HepG2 (cell line): ENCODE results near the gene CSTPP1. TPM values are rescaled to one million over a fixed set of nuclear protein-coding genes. Genes with fewer than 3 reads are reported as not detected.

Source experiments
- DMTF1 ChIP-seq: sonication (generic); formaldehyde crosslinking; IDR thresholded peaks from 2 replicates; pipeline ENCODE4 v1.4.0; 2020; ENCODE audit warnings: mild to moderate bottlenecking, missing genetic modification reagents
- MYNN ChIP-seq: sonication (generic); formaldehyde crosslinking; IDR thresholded peaks from 2 replicates; pipeline ENCODE4 v1.4.0; 2020; ENCODE audit warnings: mild to moderate bottlenecking, low read depth, missing genetic modification reagents
- MZF1 ChIP-seq: sonication (generic); formaldehyde crosslinking; IDR thresholded peaks from 2 replicates; pipeline ENCODE4 v1.8.1; 2023; ENCODE audit warnings: mild to moderate bottlenecking, missing genetic modification reagents, borderline replicate concordance
- RARA ChIP-seq: IDR thresholded peaks from 2 replicates; pipeline ENCODE4 v1.6.1; 2016; ENCODE audit warnings: missing genetic modification reagents, missing compliant biosample characterization
- TBL1XR1 ChIP-seq: fragments of 150-350 bp; IDR thresholded peaks from 2 replicates; pipeline ENCODE4 v1.6.1; 2014; ENCODE audit warnings: borderline replicate concordance, low read length; ENCODE audit not compliant: partially characterized antibody
- ZNF33A ChIP-seq: sonication (generic); formaldehyde crosslinking; IDR thresholded peaks from 2 replicates; pipeline ENCODE4 v1.5.1; 2020; ENCODE audit warnings: missing genetic modification reagents, mild to moderate bottlenecking, moderate library complexity, borderline replicate concordance
- ZNF512 ChIP-seq: sonication (generic); formaldehyde crosslinking; IDR thresholded peaks from 2 replicates; pipeline ENCODE4 v1.4.0; 2020; ENCODE audit warnings: mild to moderate bottlenecking, missing genetic modification reagents
- ZNF550 ChIP-seq: sonication (generic); formaldehyde crosslinking; IDR thresholded peaks from 2 replicates; pipeline ENCODE4 v1.4.0; 2020; ENCODE audit warnings: mild to moderate bottlenecking, missing genetic modification reagents, borderline replicate concordance
- ZNF570 ChIP-seq: sonication (generic); formaldehyde crosslinking; IDR thresholded peaks from 2 replicates; pipeline ENCODE4 v1.4.0; 2020; ENCODE audit warnings: mild to moderate bottlenecking, missing genetic modification reagents, borderline replicate concordance
- polyA plus RNA-seq, 8 experiments: library from polyadenylated mRNA; depleted of rRNA in 3 of 8; stranded (reverse) in 7 of 8; unstranded in 1 of 8; fragments of >200 nt; fragmentation: Illumina TruSeq in 4 of 8; extraction: Trizol in 4 of 8; gene quantifications; 2 replicates each; pipeline versions ENCODE4 v1.2.1 to v1.2.3, GENCODE V29; 2011 to 2016; ENCODE audit warnings: low read depth in 4 of 8, missing spikeins in 1 of 8, mixed read lengths in 1 of 8; ENCODE audit not compliant: insufficient read depth in 1 of 8
- total RNA-seq, 5 experiments: library from RNA; depleted of rRNA; stranded (reverse); fragments of >200 nt; fragmentation: Illumina TruSeq; extraction: Trizol; gene quantifications; 2 replicates each; pipeline ENCODE4 v1.2.3, GENCODE V29; 2016; ENCODE audit warnings: low read depth in 1 of 5
- TF ChIP-seq, protein P1 (sequence below): conservative IDR thresholded peaks from 2 replicates; pipeline ENCODE4 v1.6.1; 2018; ENCODE audit warnings: missing genetic modification reagents
- TF ChIP-seq, protein P2 (sequence below): sonication (generic); formaldehyde crosslinking; IDR thresholded peaks from 2 replicates; pipeline ENCODE4 v1.5.0; 2020; ENCODE audit warnings: mild to moderate bottlenecking, missing genetic modification reagents
- TF ChIP-seq, protein P3 (sequence below): sonication (generic); formaldehyde crosslinking; IDR thresholded peaks from 2 replicates; pipeline ENCODE4 v1.8.1; 2023; ENCODE audit warnings: mild to moderate bottlenecking, missing genetic modification reagents
- TF ChIP-seq, protein P4 (sequence below): fragments of 450-650 bp; IDR thresholded peaks from 2 replicates; pipeline ENCODE4 v1.6.1; 2017; ENCODE audit warnings: mild to moderate bottlenecking

The CSTPP1 gene
- total and polyA plus RNA-seq, 2 of the 13 experiments (the other 11 are each of a cell fraction or from before 2014, with no cell fraction given): 12.3 to 14.6 TPM

DNA sequence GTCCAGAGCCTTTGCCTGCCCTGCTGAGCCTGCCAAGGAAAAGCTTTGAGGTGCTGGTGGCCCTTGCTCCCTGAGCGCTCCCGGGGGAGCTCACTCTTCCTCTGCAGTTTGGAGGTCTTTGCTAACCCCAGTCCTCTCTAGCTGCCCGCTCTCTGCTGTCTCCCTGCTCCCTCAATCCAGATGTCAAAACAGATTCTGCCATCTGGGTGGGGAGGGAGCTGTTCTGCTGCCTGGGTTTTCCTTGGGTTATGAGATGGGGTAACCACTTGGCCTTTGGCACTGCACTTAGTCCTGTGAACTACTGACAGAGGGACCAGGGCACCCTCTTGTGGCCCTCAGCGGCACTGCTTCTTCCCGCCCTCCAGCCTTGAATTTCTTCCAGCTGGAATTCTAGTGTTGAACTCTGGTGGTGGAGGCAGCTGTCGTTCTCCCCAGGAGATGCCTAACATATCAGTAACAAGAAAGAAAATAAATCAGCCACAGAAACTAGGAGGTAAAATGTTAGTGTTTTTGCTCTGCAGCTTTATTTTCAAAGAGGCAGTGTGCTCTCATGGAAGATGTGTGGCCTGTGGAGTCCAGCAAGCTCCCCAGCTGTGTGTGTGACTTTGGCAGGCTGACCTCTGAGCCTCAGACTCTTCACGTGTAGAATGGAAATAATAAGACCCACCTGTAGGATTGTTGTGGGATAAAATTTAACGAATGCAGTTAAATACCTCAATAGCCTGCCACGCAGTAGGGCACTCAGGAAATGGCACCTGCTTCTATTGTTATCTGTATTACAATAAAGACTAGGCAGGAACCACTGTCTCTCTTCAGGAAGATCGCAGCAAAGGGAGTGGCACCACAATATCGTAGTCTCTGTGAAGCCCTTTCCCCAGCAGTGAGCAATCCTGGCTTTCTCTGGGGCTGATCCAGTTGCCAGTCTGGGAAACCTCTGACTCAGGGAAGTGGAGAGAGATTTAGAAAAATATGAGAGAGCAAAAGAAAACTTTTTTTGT, 216.7 kb downstream of the CSTPP1 start (continued):
- TF ChIP-seq, protein P1, sequence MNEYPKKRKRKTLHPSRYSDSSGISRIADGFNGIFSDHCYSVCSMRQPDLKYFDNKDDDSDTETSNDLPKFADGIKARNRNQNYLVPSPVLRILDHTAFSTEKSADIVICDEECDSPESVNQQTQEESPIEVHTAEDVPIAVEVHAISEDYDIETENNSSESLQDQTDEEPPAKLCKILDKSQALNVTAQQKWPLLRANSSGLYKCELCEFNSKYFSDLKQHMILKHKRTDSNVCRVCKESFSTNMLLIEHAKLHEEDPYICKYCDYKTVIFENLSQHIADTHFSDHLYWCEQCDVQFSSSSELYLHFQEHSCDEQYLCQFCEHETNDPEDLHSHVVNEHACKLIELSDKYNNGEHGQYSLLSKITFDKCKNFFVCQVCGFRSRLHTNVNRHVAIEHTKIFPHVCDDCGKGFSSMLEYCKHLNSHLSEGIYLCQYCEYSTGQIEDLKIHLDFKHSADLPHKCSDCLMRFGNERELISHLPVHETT (CRISPR knock-in tag): no peak
- no peak for TF ChIP-seq ZNF570 (CRISPR knock-in tag)
- TF ChIP-seq, protein P2, sequence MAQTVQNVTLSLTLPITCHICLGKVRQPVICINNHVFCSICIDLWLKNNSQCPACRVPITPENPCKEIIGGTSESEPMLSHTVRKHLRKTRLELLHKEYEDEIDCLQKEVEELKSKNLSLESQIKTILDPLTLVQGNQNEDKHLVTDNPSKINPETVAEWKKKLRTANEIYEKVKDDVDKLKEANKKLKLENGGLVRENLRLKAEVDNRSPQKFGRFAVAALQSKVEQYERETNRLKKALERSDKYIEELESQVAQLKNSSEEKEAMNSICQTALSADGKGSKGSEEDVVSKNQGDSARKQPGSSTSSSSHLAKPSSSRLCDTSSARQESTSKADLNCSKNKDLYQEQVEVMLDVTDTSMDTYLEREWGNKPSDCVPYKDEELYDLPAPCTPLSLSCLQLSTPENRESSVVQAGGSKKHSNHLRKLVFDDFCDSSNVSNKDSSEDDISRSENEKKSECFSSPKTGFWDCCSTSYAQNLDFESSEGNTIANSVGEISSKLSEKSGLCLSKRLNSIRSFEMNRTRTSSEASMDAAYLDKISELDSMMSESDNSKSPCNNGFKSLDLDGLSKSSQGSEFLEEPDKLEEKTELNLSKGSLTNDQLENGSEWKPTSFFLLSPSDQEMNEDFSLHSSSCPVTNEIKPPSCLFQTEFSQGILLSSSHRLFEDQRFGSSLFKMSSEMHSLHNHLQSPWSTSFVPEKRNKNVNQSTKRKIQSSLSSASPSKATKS (CRISPR knock-in tag): no peak
- TF ChIP-seq ZNF33A (CRISPR knock-in tag): no peak
- TF ChIP-seq, protein P3, sequence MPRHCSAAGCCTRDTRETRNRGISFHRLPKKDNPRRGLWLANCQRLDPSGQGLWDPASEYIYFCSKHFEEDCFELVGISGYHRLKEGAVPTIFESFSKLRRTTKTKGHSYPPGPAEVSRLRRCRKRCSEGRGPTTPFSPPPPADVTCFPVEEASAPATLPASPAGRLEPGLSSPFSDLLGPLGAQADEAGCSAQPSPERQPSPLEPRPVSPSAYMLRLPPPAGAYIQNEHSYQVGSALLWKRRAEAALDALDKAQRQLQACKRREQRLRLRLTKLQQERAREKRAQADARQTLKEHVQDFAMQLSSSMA (CRISPR knock-in tag): no peak
- TF ChIP-seq, protein P4, sequence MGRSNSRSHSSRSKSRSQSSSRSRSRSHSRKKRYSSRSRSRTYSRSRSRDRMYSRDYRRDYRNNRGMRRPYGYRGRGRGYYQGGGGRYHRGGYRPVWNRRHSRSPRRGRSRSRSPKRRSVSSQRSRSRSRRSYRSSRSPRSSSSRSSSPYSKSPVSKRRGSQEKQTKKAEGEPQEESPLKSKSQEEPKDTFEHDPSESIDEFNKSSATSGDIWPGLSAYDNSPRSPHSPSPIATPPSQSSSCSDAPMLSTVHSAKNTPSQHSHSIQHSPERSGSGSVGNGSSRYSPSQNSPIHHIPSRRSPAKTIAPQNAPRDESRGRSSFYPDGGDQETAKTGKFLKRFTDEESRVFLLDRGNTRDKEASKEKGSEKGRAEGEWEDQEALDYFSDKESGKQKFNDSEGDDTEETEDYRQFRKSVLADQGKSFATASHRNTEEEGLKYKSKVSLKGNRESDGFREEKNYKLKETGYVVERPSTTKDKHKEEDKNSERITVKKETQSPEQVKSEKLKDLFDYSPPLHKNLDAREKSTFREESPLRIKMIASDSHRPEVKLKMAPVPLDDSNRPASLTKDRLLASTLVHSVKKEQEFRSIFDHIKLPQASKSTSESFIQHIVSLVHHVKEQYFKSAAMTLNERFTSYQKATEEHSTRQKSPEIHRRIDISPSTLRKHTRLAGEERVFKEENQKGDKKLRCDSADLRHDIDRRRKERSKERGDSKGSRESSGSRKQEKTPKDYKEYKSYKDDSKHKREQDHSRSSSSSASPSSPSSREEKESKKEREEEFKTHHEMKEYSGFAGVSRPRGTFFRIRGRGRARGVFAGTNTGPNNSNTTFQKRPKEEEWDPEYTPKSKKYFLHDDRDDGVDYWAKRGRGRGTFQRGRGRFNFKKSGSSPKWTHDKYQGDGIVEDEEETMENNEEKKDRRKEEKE: no peak
- no peak for TF ChIP-seq ZNF512 (CRISPR knock-in tag)
- TF ChIP-seq MYNN: no peak
- no peak for TF ChIP-seq RARA (CRISPR knock-in tag)
- TF ChIP-seq TBL1XR1: no peak
- TF ChIP-seq ZNF550 (CRISPR knock-in tag): no peak
- no peak for TF ChIP-seq DMTF1 (CRISPR knock-in tag)
- TF ChIP-seq MZF1 (CRISPR knock-in tag): no peak
